GM12878 (cell line): Measurements from ENCODE around the gene BICRAL. TPM values are rescaled to one million over a fixed set of nuclear protein-coding genes. Genes with fewer than 3 reads are reported as not detected.
A peak's percentile ranks its signal among the peaks of the same experiment; 100 is the strongest.

ENCODE experiments used
- CHD2 ChIP-seq: IDR thresholded peaks from 2 replicates; pipeline ENCODE4 v1.6.1; 2011; ENCODE audit warnings: low read depth, low read length, improper control_type of control experiment, borderline replicate concordance
- CREB1 ChIP-seq: IDR thresholded peaks from 2 replicates; pipeline ENCODE4 v1.6.1; 2012; ENCODE audit warnings: low read depth, mild to moderate bottlenecking, inconsistent platforms
- EGR1 ChIP-seq, 2 experiments: IDR thresholded peaks; 1 replicate in 1 of 2; 2 replicates in 1 of 2; pipeline ENCODE4 v1.6.1; 2011 to 2012; ENCODE audit warnings: low read depth in 2 of 2, low read length in 2 of 2, borderline replicate concordance in 1 of 2, mild to moderate bottlenecking in 1 of 2, moderate library complexity in 1 of 2
- FOXK2 ChIP-seq: fragments of 450-650 bp; IDR thresholded peaks from 2 replicates; pipeline ENCODE4 v1.6.1; 2017; ENCODE audit warnings: mild to moderate bottlenecking, moderate library complexity
- HSF1 ChIP-seq: fragments of 150-350 bp; IDR thresholded peaks from 2 replicates; pipeline ENCODE4 v1.6.1; 2014; ENCODE audit warnings: mild to moderate bottlenecking, low read depth, low read length
- IRF5 ChIP-seq: fragments of 450-650 bp; IDR thresholded peaks from 2 replicates; pipeline ENCODE4 v1.6.1; 2017; ENCODE audit warnings: borderline replicate concordance
- JUNB ChIP-seq: IDR thresholded peaks from 2 replicates; pipeline ENCODE4 v1.6.1; 2016; ENCODE audit warnings: antibody characterized with exemption, mild to moderate bottlenecking
- MXI1 ChIP-seq: fragments of 150-350 bp; IDR thresholded peaks from 2 replicates; pipeline ENCODE4 v1.6.1; 2011; ENCODE audit warnings: low read depth, mild to moderate bottlenecking, inconsistent platforms, low read length, improper control_type of control experiment
- NFIC ChIP-seq: IDR thresholded peaks from 2 replicates; pipeline ENCODE4 v1.6.1; 2012; ENCODE audit warnings: low read depth, mild to moderate bottlenecking, inconsistent platforms, low read length, moderate library complexity
- NFXL1 ChIP-seq: fragments of 450-650 bp; IDR thresholded peaks from 2 replicates; pipeline ENCODE4 v1.6.1; 2017; ENCODE audit warnings: antibody characterized with exemption, mild to moderate bottlenecking, borderline replicate concordance
- NFYB ChIP-seq: IDR thresholded peaks from 2 replicates; pipeline ENCODE4 v1.6.1; 2011; ENCODE audit warnings: low read depth, mild to moderate bottlenecking, low read length, improper control_type of control experiment, moderate library complexity; ENCODE audit not compliant: insufficient read depth
- NRF1 ChIP-seq: conservative IDR thresholded peaks from 2 replicates; pipeline ENCODE4 v1.6.1; 2011; ENCODE audit warnings: mild to moderate bottlenecking, low read depth, low read length, improper control_type of control experiment
- POLR2A ChIP-seq: IDR thresholded peaks from 2 replicates; pipeline ENCODE4 v1.6.1; 2011; ENCODE audit warnings: low read depth, mild to moderate bottlenecking, low read length
- RELA ChIP-seq: fragments of 450-650 bp; IDR thresholded peaks from 2 replicates; pipeline ENCODE4 v1.8.0; 2014; ENCODE audit warnings: borderline replicate concordance; ENCODE audit not compliant: partially characterized antibody
- SMARCA5 ChIP-seq: fragments of 450-650 bp; IDR thresholded peaks from 2 replicates; pipeline ENCODE4 v1.6.1; 2017; ENCODE audit warnings: mild to moderate bottlenecking
- SP1 ChIP-seq: IDR thresholded peaks from one replicate; pipeline ENCODE4 v1.6.1; 2011; ENCODE audit warnings: low read depth, low read length
- SREBF1 ChIP-seq: IDR thresholded peaks from 2 replicates; pipeline ENCODE4 v1.6.1; 2012; ENCODE audit warnings: mild to moderate bottlenecking, low read length
- SREBF2 ChIP-seq: IDR thresholded peaks from 2 replicates; pipeline ENCODE4 v1.6.1; 2012; ENCODE audit warnings: mild to moderate bottlenecking, low read length
- TCF7 ChIP-seq: IDR thresholded peaks from 2 replicates; pipeline ENCODE4 v1.6.1; 2014; ENCODE audit warnings: antibody characterized with exemption, borderline replicate concordance
- USF2 ChIP-seq: IDR thresholded peaks from 2 replicates; pipeline ENCODE4 v1.6.1; 2011; ENCODE audit warnings: low read depth, low read length, improper control_type of control experiment, borderline replicate concordance
- ZBTB40 ChIP-seq: fragments of 450-650 bp; IDR thresholded peaks from 2 replicates; pipeline ENCODE4 v1.6.1; 2016; ENCODE audit warnings: mild to moderate bottlenecking, moderate library complexity, borderline replicate concordance
- ZNF24 ChIP-seq: fragments of 450-650 bp; IDR thresholded peaks from 2 replicates; pipeline ENCODE4 v1.6.1; 2017; ENCODE audit warnings: antibody characterized with exemption, mild to moderate bottlenecking
- ZNF384 ChIP-seq: IDR thresholded peaks from 2 replicates; pipeline ENCODE4 v1.6.1; 2012; ENCODE audit warnings: low read depth, mild to moderate bottlenecking, low read length, improper control_type of control experiment, borderline replicate concordance
- polyA plus RNA-seq, 11 experiments: library from polyadenylated mRNA; depleted of rRNA in 4 of 11; unstranded in 6 of 11; stranded (reverse) in 5 of 11; fragments of >200 nt; fragmentation: Nextera tagmentation in 4 of 11; fragmentation: Illumina TruSeq in 1 of 11; extraction: Ambion mirVana in 4 of 11; extraction: Trizol in 1 of 11; gene quantifications; 1 replicate in 1 of 11; 2 replicates in 10 of 11; pipeline versions ENCODE4 v1.2.1 to v1.2.3, GENCODE V29; 2011 to 2016; ENCODE audit warnings: inconsistent platforms in 2 of 11, missing spikeins in 2 of 11, low read depth in 1 of 11
- total RNA-seq, 4 experiments: library from RNA; depleted of rRNA in 3 of 4; stranded (reverse); fragments of >200 nt in 3 of 4; fragmentation: Illumina TruSeq in 1 of 4; extraction: Trizol in 1 of 4; gene quantifications; 2 replicates each; pipeline versions ENCODE4 v1.2.1 to v1.2.3, GENCODE V29; 2013 to 2021

BICRAL gene
- total and polyA plus RNA-seq, 10 of the 15 experiments (the other 5 are each of a cell fraction or from before 2014, with no cell fraction given) = 1.9 to 16.6 (median 8.5) TPM

GRCh38 chr6:42781796-42782688 is at the start of gene BICRAL (continued):
- no peak for TF ChIP-seq NFXL1
- no peak for TF ChIP-seq RELA
- no peak for TF ChIP-seq SP1
- peak; percentile 36 for TF ChIP-seq JUNB
- no peak for TF ChIP-seq SREBF2
- TF ChIP-seq NFYB = no peak
- TF ChIP-seq POLR2A = peak; percentile 63
- TF ChIP-seq SREBF1 = no peak
- peak in 1 of 2 experiments; percentile 36; a peak in 1 of 3 replicates for TF ChIP-seq EGR1 (IDR thresholded peaks at IDR 0.05; ENCODE audit: borderline replicate concordance in 1 of 2, low read depth in 2 of 2, low read length in 2 of 2)
- TF ChIP-seq ZBTB40 = no peak
- no peak for TF ChIP-seq HSF1
- no peak for TF ChIP-seq CHD2
- no peak for TF ChIP-seq IRF5
- no peak for TF ChIP-seq ZNF24
- TF ChIP-seq NFIC = no peak
- no peak for TF ChIP-seq NRF1
- TF ChIP-seq ZNF384 = peak; percentile 70; the same call in 1 of the 2 replicates
- TF ChIP-seq MXI1 = no peak
- TF ChIP-seq CREB1 = 0 out of 2 replicates have a peak, but pooled peaks have one; percentile 9
- TF ChIP-seq TCF7 = no peak
- TF ChIP-seq SMARCA5 = no peak
- TF ChIP-seq FOXK2 = no peak
- TF ChIP-seq USF2 = no peak
